HG03565 (cell line): Measurements from ENCODE around the gene PCA3.

Experiments used
- ATAC-seq: cut with Tn5 transposase; IDR thresholded peaks from one replicate; pipeline ENCODE4 v1.9.1; 2021; ENCODE audit warnings: mild to moderate bottlenecking, moderate library complexity; ENCODE audit not compliant: unreplicated experiment

Gene PCA3

GRCh38 chr9:76756941-76757673, 7.1 kb upstream of the PCA3 start:
- no peak for ATAC-seq

- ATAC-seq, result no peak
Measured at GRCh38 chr9:76758476-76758875, 5.8 kb upstream of the PCA3 start.

- no peak for ATAC-seq
Measured at GRCh38 chr9:76759732-76760131, 4.5 kb upstream of the PCA3 start.

GRCh38 chr9:76761448-76761847, 2.8 kb upstream of the PCA3 start:
- no peak for ATAC-seq

GRCh38 chr9:76766126-76766525, 1.9 kb downstream of the PCA3 start:
- no peak for ATAC-seq

- no peak for ATAC-seq
Measured at GRCh38 chr9:76772686-76773445, 8.6 kb downstream of the PCA3 start.

- no peak for ATAC-seq
Measured at GRCh38 chr9:76784881-76785280, 20.6 kb downstream of the PCA3 start.

- ATAC-seq, result no peak
Measured at GRCh38 chr9:76785501-76785900, 21.3 kb downstream of the PCA3 start.

GRCh38 chr9:76787677-76788076, 23.4 kb downstream of the PCA3 start:
- ATAC-seq, result no peak

GRCh38 chr9:76789840-76790239, 25.6 kb downstream of the PCA3 start:
- no peak for ATAC-seq

GRCh38 chr9:76793784-76794431, 29.7 kb downstream of the PCA3 start:
- ATAC-seq, result no peak

GRCh38 chr9:76796296-76796695, 32.1 kb downstream of the PCA3 start:
- no peak for ATAC-seq

- peak; percentile 43 for ATAC-seq
Measured at GRCh38 chr9:76798527-76798926, 34.3 kb downstream of the PCA3 start.

- no peak for ATAC-seq
Measured at GRCh38 chr9:76799473-76799872, 35.2 kb downstream of the PCA3 start.

GRCh38 chr9:76800901-76801300, 36.7 kb downstream of the PCA3 start:
- ATAC-seq, result no peak

- no peak for ATAC-seq
Measured at GRCh38 chr9:76803083-76803482, 38.8 kb downstream of the PCA3 start.

GRCh38 chr9:76803762-76804161, 39.5 kb downstream of the PCA3 start:
- ATAC-seq, result no peak

GRCh38 chr9:76808636-76809035, 44.4 kb downstream of the PCA3 start:
- ATAC-seq, result no peak

- ATAC-seq, result no peak
Measured at GRCh38 chr9:76810377-76810957, 46.2 kb downstream of the PCA3 start.

- ATAC-seq, result no peak
Measured at GRCh38 chr9:76812591-76812990, 48.4 kb downstream of the PCA3 start.

GRCh38 chr9:76817489-76817888, 53.3 kb downstream of the PCA3 start:
- ATAC-seq, result no peak

- ATAC-seq, result no peak
Measured at GRCh38 chr9:76818271-76818670, 54.0 kb downstream of the PCA3 start.
